SK-N-SH treated with all-trans-retinoic acid at 6 μM for 48 hours (cell line): Measurements from ENCODE around the gene B3GAT3.
A peak's percentile ranks its signal among the peaks of the same experiment; 100 is the strongest.

Experiments used
- ATAC-seq: fragments of 200-7000 bp; cut with Tn5 transposase; 3 replicates; pipeline ENCODE4 v1.9.1; 2020; ENCODE audit warnings: mild to moderate bottlenecking, moderate library complexity
- ARNTL ChIP-seq: fragments of 450-650 bp; formaldehyde crosslinking; IDR thresholded peaks from 2 replicates; pipeline ENCODE4 v1.5.0; 2020; ENCODE audit warnings: low read depth, mild to moderate bottlenecking, moderate library complexity, borderline replicate concordance
- BACH2 ChIP-seq: fragments of 250-450 bp; sonication (Bioruptor Pico); IDR thresholded peaks from 2 replicates; pipeline ENCODE4 v1.9.0; 2021; ENCODE audit warnings: mild to moderate bottlenecking, borderline replicate concordance
- CSDC2 ChIP-seq: fragments of 250-450 bp; sonication (Bioruptor Pico); IDR thresholded peaks from 2 replicates; pipeline ENCODE4 v1.5.0; 2020; ENCODE audit warnings: mild to moderate bottlenecking, moderate library complexity
- ESRRG ChIP-seq: fragments of 250-450 bp; sonication (Bioruptor Pico); IDR thresholded peaks from 2 replicates; pipeline ENCODE4 v1.6.1; 2021; ENCODE audit warnings: mild to moderate bottlenecking
- GLIS3 ChIP-seq: fragments of 250-450 bp; sonication (Bioruptor Pico); IDR thresholded peaks from 2 replicates; pipeline ENCODE4 v1.5.0; 2020; ENCODE audit warnings: mild to moderate bottlenecking, moderate library complexity
- ISL1 ChIP-seq: fragments of 250-450 bp; sonication (Bioruptor Pico); IDR thresholded peaks from 2 replicates; pipeline ENCODE4 v2.1.2; 2022; ENCODE audit warnings: mild to moderate bottlenecking, moderate library complexity
- OSR1 ChIP-seq: fragments of 250-450 bp; sonication (Bioruptor Pico); IDR thresholded peaks from 2 replicates; pipeline ENCODE4 v1.8.0; 2022; ENCODE audit warnings: moderate library complexity, mild to moderate bottlenecking, inconsistent platforms
- PPARA ChIP-seq: fragments of 250-450 bp; sonication (Bioruptor Pico); IDR thresholded peaks from 2 replicates; pipeline ENCODE4 v1.5.0; 2020; ENCODE audit warnings: mild to moderate bottlenecking, borderline replicate concordance
- RARB ChIP-seq: fragments of 250-450 bp; sonication (Bioruptor Pico); IDR thresholded peaks from 2 replicates; pipeline ENCODE4 v1.8.0; 2021; ENCODE audit warnings: mild to moderate bottlenecking, moderate library complexity
- SNAI2 ChIP-seq: fragments of 250-450 bp; sonication (Bioruptor Pico); IDR thresholded peaks from 2 replicates; pipeline ENCODE4 v1.5.0; 2020; ENCODE audit warnings: mild to moderate bottlenecking, moderate library complexity
- ZC3H10 ChIP-seq: fragments of 250-450 bp; sonication (Bioruptor Pico); IDR thresholded peaks from 2 replicates; pipeline ENCODE4 v1.5.1; 2021; ENCODE audit warnings: mild to moderate bottlenecking, moderate library complexity
- ZFP3 ChIP-seq: fragments of 250-450 bp; sonication (Bioruptor Pico); IDR thresholded peaks from 2 replicates; pipeline ENCODE4 v1.5.0; 2020; ENCODE audit warnings: mild to moderate bottlenecking, moderate library complexity
- ZFP30 ChIP-seq: fragments of 450-650 bp; formaldehyde crosslinking; IDR thresholded peaks from 2 replicates; pipeline ENCODE4 v1.5.0; 2022; ENCODE audit warnings: mild to moderate bottlenecking, moderate library complexity
- ZNF565 ChIP-seq: fragments of 450-650 bp; formaldehyde crosslinking; conservative IDR thresholded peaks from 2 replicates; pipeline ENCODE4 v1.5.0; 2020; ENCODE audit warnings: low read depth, mild to moderate bottlenecking, moderate library complexity
- TF ChIP-seq, protein P1 (sequence below): fragments of 250-450 bp; sonication (Bioruptor Pico); IDR thresholded peaks from 2 replicates; pipeline ENCODE4 v1.8.0; 2020; ENCODE audit warnings: mild to moderate bottlenecking, moderate library complexity, borderline replicate concordance
- TF ChIP-seq, protein P2 (sequence below): fragments of 250-450 bp; sonication (Bioruptor Pico); IDR thresholded peaks from 2 replicates; pipeline ENCODE4 v1.8.0; 2021; ENCODE audit warnings: low read depth, mild to moderate bottlenecking, moderate library complexity, borderline replicate concordance
- TF ChIP-seq, protein P3 (sequence below): fragments of 250-450 bp; sonication (Bioruptor Pico); IDR thresholded peaks from 2 replicates; pipeline ENCODE4 v1.5.1; 2020; ENCODE audit warnings: low read depth, mild to moderate bottlenecking, moderate library complexity
- TF ChIP-seq, protein P4 (sequence below): fragments of 250-450 bp; sonication (Bioruptor Pico); IDR thresholded peaks from 2 replicates; pipeline ENCODE4 v1.5.0; 2020; ENCODE audit warnings: mild to moderate bottlenecking, moderate library complexity
- TF ChIP-seq, protein P5 (sequence below): fragments of 250-450 bp; sonication (Bioruptor Pico); IDR thresholded peaks from 2 replicates; pipeline ENCODE4 v1.5.1; 2021; ENCODE audit warnings: mild to moderate bottlenecking, moderate library complexity

The B3GAT3 gene

DNA sequence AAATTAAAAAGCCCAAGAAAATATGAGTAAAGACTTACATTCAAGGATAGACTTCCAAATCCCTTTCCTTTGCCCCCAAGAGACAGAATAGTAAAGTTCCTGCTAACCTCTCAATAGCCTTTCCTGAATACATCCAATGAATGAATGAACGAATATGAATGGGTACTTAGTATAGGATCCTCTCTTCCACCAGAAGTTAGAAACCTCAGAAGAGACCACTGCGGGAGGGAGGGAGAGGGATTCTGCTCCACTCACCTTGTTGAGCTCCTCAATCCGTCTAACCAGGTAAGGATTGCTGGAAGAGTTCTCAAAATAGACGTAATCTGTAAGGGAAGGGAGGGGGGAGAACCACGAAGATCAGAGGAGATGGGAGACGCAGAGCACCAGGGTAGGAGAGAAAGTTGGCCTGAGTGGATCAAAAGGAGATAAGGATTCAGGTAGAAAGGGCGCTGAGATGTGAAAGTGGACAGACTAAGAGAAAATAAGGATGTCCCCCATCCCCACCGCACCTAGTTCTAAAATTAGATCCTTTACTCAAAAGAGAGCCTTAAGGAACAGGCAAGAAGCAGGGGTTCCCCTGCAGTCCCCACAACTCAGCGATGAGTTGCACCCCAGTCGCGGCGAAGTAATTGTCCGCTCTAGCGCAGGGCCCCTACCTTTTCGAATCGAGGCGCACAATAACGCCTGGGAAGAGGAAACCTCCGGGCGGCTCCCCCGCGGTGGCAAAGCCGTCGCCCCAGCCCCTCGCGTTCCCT is 21.2 kb downstream of the B3GAT3 start (continued):
- TF ChIP-seq ARNTL (CRISPR knock-in tag) (no peak), ZNF565 (CRISPR knock-in tag) (no peak)
- TF ChIP-seq, protein P1, sequence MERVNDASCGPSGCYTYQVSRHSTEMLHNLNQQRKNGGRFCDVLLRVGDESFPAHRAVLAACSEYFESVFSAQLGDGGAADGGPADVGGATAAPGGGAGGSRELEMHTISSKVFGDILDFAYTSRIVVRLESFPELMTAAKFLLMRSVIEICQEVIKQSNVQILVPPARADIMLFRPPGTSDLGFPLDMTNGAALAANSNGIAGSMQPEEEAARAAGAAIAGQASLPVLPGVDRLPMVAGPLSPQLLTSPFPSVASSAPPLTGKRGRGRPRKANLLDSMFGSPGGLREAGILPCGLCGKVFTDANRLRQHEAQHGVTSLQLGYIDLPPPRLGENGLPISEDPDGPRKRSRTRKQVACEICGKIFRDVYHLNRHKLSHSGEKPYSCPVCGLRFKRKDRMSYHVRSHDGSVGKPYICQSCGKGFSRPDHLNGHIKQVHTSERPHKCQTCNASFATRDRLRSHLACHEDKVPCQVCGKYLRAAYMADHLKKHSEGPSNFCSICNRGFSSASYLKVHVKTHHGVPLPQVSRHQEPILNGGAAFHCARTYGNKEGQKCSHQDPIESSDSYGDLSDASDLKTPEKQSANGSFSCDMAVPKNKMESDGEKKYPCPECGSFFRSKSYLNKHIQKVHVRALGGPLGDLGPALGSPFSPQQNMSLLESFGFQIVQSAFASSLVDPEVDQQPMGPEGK (CRISPR knock-in tag), result no peak

DNA sequence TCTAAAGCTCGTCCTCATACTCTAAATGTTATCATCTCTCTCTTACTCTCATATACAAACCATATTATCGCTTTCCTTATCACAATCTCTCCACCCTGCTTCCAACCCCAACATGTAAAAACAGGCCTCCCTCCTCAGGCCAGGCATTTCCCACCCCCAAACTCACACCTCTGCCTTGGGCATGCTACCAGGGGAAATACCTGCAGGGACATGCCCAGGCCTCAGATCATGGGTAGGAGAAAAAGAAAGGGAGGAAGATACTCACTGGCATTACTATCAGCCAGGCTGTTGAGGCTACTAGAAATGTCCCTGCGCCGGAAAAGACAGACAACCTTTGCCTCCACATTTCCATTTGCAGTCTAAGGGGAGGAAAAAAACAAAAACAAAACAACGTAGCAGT is 21.9 kb downstream of the B3GAT3 start:
- ATAC-seq, result no peak
- no peak for TF ChIP-seq OSR1 (CRISPR knock-in tag)

DNA sequence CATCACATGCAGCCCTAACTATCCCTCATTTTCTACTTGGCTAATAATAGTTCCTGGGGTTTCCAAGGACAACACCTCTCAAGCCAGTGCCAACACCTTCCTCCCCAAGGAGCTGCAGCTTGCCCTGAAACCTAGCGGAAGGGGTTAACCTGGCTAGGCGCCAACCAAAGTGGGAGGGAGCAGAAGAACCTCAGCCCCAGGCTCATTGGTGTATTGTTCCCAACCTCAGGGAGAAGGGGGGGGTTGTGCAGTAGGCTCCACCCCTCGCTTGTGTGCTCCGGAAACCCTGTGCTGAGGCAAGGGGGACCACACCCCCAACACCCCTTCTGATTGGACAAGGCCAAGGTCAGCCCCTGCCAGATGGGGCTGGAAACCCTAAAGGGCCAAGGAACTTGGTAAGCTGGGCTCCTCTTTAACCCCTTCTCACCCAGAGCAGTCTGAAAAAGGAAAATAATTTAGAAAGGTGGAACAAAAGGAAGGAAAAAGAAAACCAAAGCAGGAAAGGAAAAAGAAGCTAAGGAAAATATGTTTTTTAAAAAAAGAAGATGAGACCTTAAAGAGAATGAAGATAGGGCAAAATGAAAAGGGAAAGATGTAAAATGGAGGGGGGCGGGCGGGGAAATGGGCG is 22.6 kb downstream of the B3GAT3 start:
- peak; percentile 77 for ATAC-seq
- TF ChIP-seq ZFP3 (CRISPR knock-in tag) (no peak), BACH2 (CRISPR knock-in tag) (no peak), SNAI2 (CRISPR knock-in tag) (no peak), OSR1 (CRISPR knock-in tag) (no peak), PPARA (CRISPR knock-in tag) (no peak), GLIS3 (CRISPR knock-in tag) (no peak), ZNF565 (CRISPR knock-in tag) (no peak), ESRRG (CRISPR knock-in tag) (no peak), CSDC2 (CRISPR knock-in tag) (no peak), ISL1 (CRISPR knock-in tag) (no peak), RARB (CRISPR knock-in tag) (no peak), ZFP30 (CRISPR knock-in tag) (no peak), ZC3H10 (CRISPR knock-in tag) (no peak)
- TF ChIP-seq, protein P2, sequence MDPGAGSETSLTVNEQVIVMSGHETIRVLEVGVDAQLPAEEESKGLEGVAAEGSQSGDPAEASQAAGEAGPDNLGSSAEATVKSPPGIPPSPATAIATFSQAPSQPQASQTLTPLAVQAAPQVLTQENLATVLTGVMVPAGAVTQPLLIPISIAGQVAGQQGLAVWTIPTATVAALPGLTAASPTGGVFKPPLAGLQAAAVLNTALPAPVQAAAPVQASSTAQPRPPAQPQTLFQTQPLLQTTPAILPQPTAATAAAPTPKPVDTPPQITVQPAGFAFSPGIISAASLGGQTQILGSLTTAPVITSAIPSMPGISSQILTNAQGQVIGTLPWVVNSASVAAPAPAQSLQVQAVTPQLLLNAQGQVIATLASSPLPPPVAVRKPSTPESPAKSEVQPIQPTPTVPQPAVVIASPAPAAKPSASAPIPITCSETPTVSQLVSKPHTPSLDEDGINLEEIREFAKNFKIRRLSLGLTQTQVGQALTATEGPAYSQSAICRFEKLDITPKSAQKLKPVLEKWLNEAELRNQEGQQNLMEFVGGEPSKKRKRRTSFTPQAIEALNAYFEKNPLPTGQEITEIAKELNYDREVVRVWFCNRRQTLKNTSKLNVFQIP, result no peak
- TF ChIP-seq, protein P1 (CRISPR knock-in tag), result no peak
- TF ChIP-seq, protein P3, sequence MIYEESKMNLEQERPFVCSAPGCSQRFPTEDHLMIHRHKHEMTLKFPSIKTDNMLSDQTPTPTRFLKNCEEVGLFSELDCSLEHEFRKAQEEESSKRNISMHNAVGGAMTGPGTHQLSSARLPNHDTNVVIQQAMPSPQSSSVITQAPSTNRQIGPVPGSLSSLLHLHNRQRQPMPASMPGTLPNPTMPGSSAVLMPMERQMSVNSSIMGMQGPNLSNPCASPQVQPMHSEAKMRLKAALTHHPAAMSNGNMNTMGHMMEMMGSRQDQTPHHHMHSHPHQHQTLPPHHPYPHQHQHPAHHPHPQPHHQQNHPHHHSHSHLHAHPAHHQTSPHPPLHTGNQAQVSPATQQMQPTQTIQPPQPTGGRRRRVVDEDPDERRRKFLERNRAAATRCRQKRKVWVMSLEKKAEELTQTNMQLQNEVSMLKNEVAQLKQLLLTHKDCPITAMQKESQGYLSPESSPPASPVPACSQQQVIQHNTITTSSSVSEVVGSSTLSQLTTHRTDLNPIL (CRISPR knock-in tag), result no peak
- TF ChIP-seq, protein P4, sequence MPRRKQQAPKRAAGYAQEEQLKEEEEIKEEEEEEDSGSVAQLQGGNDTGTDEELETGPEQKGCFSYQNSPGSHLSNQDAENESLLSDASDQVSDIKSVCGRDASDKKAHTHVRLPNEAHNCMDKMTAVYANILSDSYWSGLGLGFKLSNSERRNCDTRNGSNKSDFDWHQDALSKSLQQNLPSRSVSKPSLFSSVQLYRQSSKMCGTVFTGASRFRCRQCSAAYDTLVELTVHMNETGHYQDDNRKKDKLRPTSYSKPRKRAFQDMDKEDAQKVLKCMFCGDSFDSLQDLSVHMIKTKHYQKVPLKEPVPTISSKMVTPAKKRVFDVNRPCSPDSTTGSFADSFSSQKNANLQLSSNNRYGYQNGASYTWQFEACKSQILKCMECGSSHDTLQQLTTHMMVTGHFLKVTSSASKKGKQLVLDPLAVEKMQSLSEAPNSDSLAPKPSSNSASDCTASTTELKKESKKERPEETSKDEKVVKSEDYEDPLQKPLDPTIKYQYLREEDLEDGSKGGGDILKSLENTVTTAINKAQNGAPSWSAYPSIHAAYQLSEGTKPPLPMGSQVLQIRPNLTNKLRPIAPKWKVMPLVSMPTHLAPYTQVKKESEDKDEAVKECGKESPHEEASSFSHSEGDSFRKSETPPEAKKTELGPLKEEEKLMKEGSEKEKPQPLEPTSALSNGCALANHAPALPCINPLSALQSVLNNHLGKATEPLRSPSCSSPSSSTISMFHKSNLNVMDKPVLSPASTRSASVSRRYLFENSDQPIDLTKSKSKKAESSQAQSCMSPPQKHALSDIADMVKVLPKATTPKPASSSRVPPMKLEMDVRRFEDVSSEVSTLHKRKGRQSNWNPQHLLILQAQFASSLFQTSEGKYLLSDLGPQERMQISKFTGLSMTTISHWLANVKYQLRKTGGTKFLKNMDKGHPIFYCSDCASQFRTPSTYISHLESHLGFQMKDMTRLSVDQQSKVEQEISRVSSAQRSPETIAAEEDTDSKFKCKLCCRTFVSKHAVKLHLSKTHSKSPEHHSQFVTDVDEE (CRISPR knock-in tag), result no peak
- TF ChIP-seq, protein P5, sequence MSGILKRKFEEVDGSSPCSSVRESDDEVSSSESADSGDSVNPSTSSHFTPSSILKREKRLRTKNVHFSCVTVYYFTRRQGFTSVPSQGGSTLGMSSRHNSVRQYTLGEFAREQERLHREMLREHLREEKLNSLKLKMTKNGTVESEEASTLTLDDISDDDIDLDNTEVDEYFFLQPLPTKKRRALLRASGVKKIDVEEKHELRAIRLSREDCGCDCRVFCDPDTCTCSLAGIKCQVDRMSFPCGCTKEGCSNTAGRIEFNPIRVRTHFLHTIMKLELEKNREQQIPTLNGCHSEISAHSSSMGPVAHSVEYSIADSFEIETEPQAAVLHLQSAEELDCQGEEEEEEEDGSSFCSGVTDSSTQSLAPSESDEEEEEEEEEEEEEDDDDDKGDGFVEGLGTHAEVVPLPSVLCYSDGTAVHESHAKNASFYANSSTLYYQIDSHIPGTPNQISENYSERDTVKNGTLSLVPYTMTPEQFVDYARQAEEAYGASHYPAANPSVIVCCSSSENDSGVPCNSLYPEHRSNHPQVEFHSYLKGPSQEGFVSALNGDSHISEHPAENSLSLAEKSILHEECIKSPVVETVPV, result no peak
